Measurements from ENCODE around the gene TMUB1.
A peak's percentile ranks its signal among the peaks of the same experiment; 100 is the strongest.

The TMUB1 gene

GRCh38 chr7:151066273-151066974, 16.9 kb downstream of the TMUB1 start:
- DNase-seq = no peak

- no peak for DNase-seq
Measured at GRCh38 chr7:151065516-151065915, 17.8 kb downstream of the TMUB1 start.

GRCh38 chr7:151064993-151065392, 18.3 kb downstream of the TMUB1 start:
- DNase-seq = no peak

- no peak for DNase-seq
Measured at GRCh38 chr7:151064454-151064853, 18.8 kb downstream of the TMUB1 start.

GRCh38 chr7:151063212-151063561, 20.1 kb downstream of the TMUB1 start:
- peak; percentile 58 for DNase-seq

- DNase-seq = peak; percentile 67
Measured at GRCh38 chr7:151062399-151063211, 20.7 kb downstream of the TMUB1 start.

GRCh38 chr7:151062111-151062398, 21.2 kb downstream of the TMUB1 start:
- no peak for DNase-seq

- no peak for DNase-seq
Measured at GRCh38 chr7:151061213-151062110, 21.8 kb downstream of the TMUB1 start.

- DNase-seq = peak; percentile 37
Measured at GRCh38 chr7:151060416-151061212, 22.7 kb downstream of the TMUB1 start.

- DNase-seq = no peak
Measured at GRCh38 chr7:151060113-151060415, 23.2 kb downstream of the TMUB1 start.

- peak; percentile 75 for DNase-seq
Measured at GRCh38 chr7:151059367-151060112, 23.8 kb downstream of the TMUB1 start, which contains the start of gene SLC4A2. Gene SLC4A2 (plus strand): TSS chr7:151059589. CDS start chr7:151061988, 2,399 bp downstream.

GRCh38 chr7:151058781-151059366, 24.4 kb downstream of the TMUB1 start:
- DNase-seq = peak; percentile 23

- DNase-seq = peak; percentile 100
Measured at GRCh38 chr7:151057989-151058780, 25.1 kb downstream of the TMUB1 start.

- DNase-seq = peak; percentile 16
Measured at GRCh38 chr7:151057506-151057988, 25.7 kb downstream of the TMUB1 start, which contains the start of gene CDK5. Gene CDK5 (minus strand): TSS chr7:151057897. CDS start chr7:151057848, 49 bp downstream.

- DNase-seq = no peak
Measured at GRCh38 chr7:151056666-151057505, 26.4 kb downstream of the TMUB1 start.

GRCh38 chr7:151056283-151056665, 27.0 kb downstream of the TMUB1 start:
- no peak for DNase-seq

- DNase-seq = no peak
Measured at GRCh38 chr7:151053751-151054150, 29.5 kb downstream of the TMUB1 start.

GRCh38 chr7:151053096-151053495, 30.2 kb downstream of the TMUB1 start:
- DNase-seq = no peak

GRCh38 chr7:151051108-151051507, 32.2 kb downstream of the TMUB1 start:
- DNase-seq = no peak
